NAMALWA (cell line): ENCODE measurements around the gene UGT8.
A peak's percentile ranks its signal among the peaks of the same experiment; 100 is the strongest.
"Not testable (repeated sequence)": the region's sequence is repeated elsewhere in the genome, so short reads cannot be mapped to it uniquely, and the experiment has no call there.

ENCODE experiments used
- DNase-seq: peaks from one replicate; pipeline ENCODE4 v3.0.0-alpha.2; 2015; ENCODE audit warnings: low spot score

Gene UGT8

GRCh38 chr4:114607056-114607455 lies 8.4 kb downstream of the UGT8 start:
- DNase-seq = no peak

GRCh38 chr4:114613560-114613959 lies 15.0 kb downstream of the UGT8 start:
- no peak for DNase-seq

DNA sequence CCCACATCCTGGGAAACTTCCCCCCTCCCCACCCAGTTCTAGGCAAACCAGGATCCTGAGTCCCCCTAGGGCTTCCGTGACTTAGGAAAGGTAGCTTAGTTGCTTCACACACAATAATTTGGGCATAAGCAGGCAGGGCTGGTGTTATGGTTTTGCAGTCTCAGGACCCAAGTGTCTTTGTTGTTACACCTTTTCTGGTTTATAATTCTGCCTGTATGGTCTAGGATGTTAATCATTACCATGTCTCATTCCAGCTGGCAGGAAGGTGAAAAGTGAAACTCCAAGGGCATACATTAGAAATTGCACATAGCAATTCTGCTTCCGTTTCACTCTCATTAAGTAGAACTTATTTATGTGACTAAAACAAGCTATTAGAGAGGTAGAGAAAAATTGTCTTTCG lies 16.8 kb downstream of the UGT8 start:
- DNase-seq = no peak

DNA sequence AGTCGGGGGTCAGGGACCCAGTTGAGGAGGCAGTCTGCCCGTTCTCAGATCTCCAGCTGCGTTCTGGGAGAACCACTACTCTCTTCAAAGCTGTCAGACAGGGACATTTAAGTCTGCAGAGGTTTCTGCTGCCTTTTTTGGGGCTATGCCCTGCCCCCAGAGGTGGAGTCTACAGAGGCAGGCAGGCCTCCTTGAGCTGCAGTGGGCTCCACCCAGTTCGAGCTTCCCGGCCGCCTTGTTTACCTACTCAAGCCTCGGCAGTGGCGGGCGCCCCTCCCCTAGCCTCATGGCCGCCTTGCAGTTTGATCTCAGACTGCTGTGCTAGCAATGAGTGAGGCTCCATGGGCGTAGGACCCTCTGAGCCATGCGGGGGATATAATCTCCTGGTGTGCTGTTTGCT lies 17.4 kb downstream of the UGT8 start:
- not testable (repeated sequence) for DNase-seq

GRCh38 chr4:114626196-114626595 lies 27.6 kb downstream of the UGT8 start:
- no peak for DNase-seq

- DNase-seq = no peak
Measured at GRCh38 chr4:114636192-114636935, 37.8 kb downstream of the UGT8 start.

GRCh38 chr4:114642173-114642780 lies 43.7 kb downstream of the UGT8 start:
- DNase-seq = no peak

DNA sequence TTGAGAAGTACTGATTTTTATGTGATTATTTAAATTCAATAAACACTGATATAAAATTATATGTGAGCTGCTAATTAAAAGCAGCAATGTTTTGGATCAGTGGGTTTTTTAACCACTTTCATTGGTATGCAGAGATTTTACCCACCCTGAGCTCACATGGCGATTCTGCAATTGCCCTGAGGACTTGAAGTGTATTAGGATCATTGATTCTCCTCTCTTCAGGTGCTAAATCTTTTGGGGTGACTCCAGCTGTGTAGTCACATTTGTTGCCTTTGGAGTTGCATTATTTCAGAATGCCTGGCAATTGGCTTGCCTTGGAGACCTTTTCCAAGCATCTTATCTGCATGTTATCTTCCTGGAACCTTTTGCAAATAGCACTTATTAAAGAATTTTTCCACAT lies 51.3 kb downstream of the UGT8 start:
- DNase-seq = no peak

DNA sequence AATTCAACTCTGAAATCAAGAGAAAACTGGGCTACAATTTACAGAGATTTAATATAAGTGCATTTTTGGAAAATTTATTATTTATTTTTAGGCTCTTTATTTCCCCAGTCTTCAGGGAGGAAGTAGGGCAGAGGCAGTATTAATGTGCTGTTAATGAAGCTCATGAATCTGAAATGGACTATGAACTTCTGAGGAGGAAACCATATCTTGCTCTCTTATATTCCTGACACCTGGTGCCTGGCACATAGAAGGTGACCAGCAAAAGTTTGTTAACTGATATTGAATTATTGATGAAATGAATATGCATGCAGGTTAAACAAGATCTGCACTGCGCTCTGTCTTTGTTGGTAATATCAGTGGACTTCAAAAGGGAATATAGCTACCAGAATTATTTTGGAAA lies 55.1 kb downstream of the UGT8 start:
- DNase-seq = no peak

- DNase-seq = no peak
Measured at GRCh38 chr4:114654592-114654991, 56.0 kb downstream of the UGT8 start.

DNA sequence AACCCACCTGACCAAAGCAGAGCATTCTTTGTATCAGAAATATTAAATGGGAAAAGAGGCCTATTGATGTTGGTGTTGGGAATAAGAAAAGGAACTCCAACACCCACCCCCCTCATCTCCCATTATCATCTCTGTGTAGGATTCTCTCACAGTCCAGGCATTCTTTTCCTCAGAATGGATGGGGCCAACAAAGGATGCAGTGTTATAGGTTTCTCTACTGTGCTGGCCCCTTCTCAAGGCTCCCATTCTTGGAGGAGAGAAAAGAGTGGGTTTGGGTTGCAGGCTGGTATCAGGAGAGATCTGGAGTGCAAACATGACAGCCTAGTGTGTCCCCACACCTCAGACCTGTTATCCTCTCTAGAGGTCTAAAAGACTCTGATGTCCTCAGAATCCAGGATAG lies 59.6 kb downstream of the UGT8 start:
- no peak for DNase-seq

DNA sequence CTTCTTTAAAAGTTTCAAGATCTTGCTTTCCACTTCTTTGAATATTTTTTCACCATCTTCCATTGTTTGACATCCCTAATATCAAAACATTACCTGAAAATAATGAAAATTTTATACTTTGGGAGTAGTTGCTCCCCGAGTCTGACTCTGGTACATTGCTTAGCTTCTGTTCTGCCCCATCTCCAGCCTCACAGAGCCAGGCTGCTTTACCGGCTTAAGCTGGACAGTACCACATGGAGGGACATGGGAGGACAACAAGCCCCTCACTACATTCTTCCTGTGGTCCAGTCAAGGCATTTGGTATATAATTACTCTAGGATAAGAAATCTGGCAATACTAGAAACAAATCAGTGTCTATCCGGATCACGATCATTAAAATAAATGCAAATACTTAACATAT lies 60.2 kb downstream of the UGT8 start:
- DNase-seq = no peak

GRCh38 chr4:114659386-114660008 lies 60.9 kb downstream of the UGT8 start:
- peak; percentile 82 for DNase-seq

- DNase-seq = no peak
Measured at GRCh38 chr4:114663083-114663482, 64.5 kb downstream of the UGT8 start.

- DNase-seq = no peak
Measured at GRCh38 chr4:114668577-114668976, 70.0 kb downstream of the UGT8 start.

GRCh38 chr4:114670733-114671132 lies 72.1 kb downstream of the UGT8 start:
- DNase-seq = not testable (repeated sequence)

- no peak for DNase-seq
Measured at GRCh38 chr4:114673306-114673705, 74.7 kb downstream of the UGT8 start.

DNA sequence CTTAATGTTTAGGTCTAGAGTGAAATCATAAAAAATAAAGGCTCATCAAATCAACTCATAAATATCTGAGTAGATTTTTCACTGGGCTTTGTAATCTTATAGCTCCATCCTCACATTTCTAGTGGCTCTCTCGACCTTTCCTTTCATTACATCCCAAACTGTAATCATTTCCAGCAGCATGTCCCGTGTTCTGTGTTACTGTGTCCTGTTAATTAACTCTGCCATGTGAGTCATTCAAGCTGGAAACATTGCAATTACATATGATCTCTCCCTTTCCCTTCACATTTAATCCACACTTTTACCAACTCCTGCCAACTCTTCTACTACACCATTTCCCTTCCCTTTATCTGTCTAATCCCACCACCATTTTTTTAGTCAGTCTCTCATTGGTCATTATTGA lies 75.5 kb downstream of the UGT8 start:
- no peak for DNase-seq

- no peak for DNase-seq
Measured at GRCh38 chr4:114677346-114677979, 78.9 kb downstream of the UGT8 start.

DNA sequence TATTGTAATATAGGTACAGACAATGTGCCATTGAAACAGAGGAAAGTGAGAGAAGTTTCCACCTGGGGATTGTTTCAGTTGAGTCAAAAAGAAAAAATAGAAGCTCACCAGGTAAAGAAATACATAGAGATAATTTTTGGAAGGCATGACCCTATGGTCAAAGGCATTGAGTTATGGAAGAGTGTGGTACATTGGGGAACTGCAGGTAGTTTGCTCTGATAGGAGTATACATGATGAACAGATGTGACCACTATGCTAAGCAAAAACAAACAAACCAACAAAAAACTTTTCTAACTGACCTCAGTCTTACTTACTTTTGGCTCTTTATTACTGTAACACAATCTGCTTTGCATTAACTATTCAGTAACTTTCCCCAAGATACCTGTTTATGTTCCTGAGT lies 85.9 kb downstream of the UGT8 start:
- DNase-seq = no peak

DNA sequence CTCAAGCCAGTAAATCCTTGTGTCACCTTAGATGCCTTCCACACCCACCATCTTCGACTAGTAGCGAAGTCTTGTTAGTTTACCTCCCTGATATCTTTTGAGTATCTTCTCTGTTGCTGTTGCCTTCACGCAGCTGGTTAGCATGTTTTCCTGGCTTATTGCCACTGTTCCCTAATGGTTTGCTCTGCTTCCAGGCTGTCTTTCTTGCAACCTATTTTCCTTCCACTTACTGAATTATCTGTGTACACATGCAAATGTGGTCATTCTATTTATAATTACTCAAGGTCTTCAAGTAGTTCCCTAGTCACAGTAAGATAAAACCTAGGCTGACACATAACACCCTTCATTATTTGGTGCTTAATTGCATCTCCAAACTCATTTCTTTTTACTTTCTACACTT lies 89.5 kb downstream of the UGT8 start:
- DNase-seq = no peak

DNA sequence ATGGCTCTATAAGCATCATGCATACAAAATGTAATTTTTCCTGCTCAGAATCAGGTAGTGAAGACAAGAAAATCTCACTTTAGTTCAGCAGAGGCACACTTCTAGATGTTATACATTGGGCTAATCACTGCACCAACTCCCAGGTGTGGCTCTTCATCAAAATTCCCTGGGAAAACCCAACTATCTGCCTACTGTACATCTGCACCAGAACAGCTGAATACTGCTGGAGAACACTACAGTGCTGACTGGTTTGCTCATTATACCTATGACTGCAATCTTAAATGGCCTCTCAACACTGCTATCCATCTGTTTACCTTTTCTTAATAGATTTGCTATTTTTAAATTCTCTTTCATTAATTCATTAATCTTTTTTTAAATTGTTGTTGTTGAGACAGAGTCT lies 92.0 kb downstream of the UGT8 start:
- no peak for DNase-seq

- no peak for DNase-seq
Measured at GRCh38 chr4:114691865-114692264, 93.3 kb downstream of the UGT8 start.
